Activated CD8-positive, alpha-beta memory T cell treated with anti-CD3 and anti-CD28 coated beads, Interleukin-2, amount 50 U/mL, for 1 hour (primary cell): Measurements from ENCODE around the gene MRPL20.
"Not testable (repeated sequence)": the region's sequence is repeated elsewhere in the genome, so short reads cannot be mapped to it uniquely, and the experiment has no call there.

ENCODE experiments used
- DNase-seq: peaks from one replicate; pipeline ENCODE4 v3.0.0-alpha.2; 2020; ENCODE audit errors: extremely low read depth

Gene MRPL20

GRCh38 chr1:1385931-1386330 lies 21.2 kb downstream of the MRPL20 start:
- DNase-seq, result no peak

GRCh38 chr1:1385339-1385738 lies 21.8 kb downstream of the MRPL20 start:
- not testable (repeated sequence) for DNase-seq

- no peak for DNase-seq
These were observed 25.8 kb downstream of the MRPL20 start for GRCh38 chr1:1381294-1381693.

GRCh38 chr1:1380860-1381259 lies 26.2 kb downstream of the MRPL20 start:
- no peak for DNase-seq

GRCh38 chr1:1377540-1378205 lies 29.4 kb downstream of the MRPL20 start:
- DNase-seq, result no peak

GRCh38 chr1:1376551-1377226 lies 30.4 kb downstream of the MRPL20 start:
- no peak for DNase-seq

GRCh38 chr1:1374929-1375662 lies 32.0 kb downstream of the MRPL20 start, which contains the start of gene AURKAIP1:
Gene AURKAIP1, minus strand, starts transcription at chr1:1375207. Its CDS starts 451 bp downstream, at chr1:1374756.
- DNase-seq, result peak; percentile 92

GRCh38 chr1:1374589-1374928 lies 32.5 kb downstream of the MRPL20 start:
- no peak for DNase-seq

GRCh38 chr1:1373815-1374588 lies 33.1 kb downstream of the MRPL20 start:
- DNase-seq, result no peak

- no peak for DNase-seq
These were observed 33.9 kb downstream of the MRPL20 start for GRCh38 chr1:1373051-1373814.

GRCh38 chr1:1371746-1372711 lies 35.1 kb downstream of the MRPL20 start:
- no peak for DNase-seq

GRCh38 chr1:1371364-1371745 lies 35.7 kb downstream of the MRPL20 start:
- DNase-seq, result peak; percentile 89

- no peak for DNase-seq
These were observed 36.3 kb downstream of the MRPL20 start for GRCh38 chr1:1370771-1371300.

GRCh38 chr1:1370094-1370493 lies 37.0 kb downstream of the MRPL20 start:
- DNase-seq, result not testable (repeated sequence)

GRCh38 chr1:1367315-1367714 lies 39.8 kb downstream of the MRPL20 start:
- DNase-seq, result no peak

GRCh38 chr1:1366699-1367066 lies 40.4 kb downstream of the MRPL20 start:
- no peak for DNase-seq

- DNase-seq, result no peak
These were observed 41.0 kb downstream of the MRPL20 start for GRCh38 chr1:1365875-1366698.

GRCh38 chr1:1364266-1364665 lies 42.8 kb downstream of the MRPL20 start:
- no peak for DNase-seq

- no peak for DNase-seq
These were observed 45.1 kb downstream of the MRPL20 start for GRCh38 chr1:1361982-1362423.
